ENCODE data around the gene COL25A1.
"Not testable (repeated sequence)": the region's sequence is repeated elsewhere in the genome, so short reads cannot be mapped to it uniquely, and the experiment has no call there.

The COL25A1 gene

DNA sequence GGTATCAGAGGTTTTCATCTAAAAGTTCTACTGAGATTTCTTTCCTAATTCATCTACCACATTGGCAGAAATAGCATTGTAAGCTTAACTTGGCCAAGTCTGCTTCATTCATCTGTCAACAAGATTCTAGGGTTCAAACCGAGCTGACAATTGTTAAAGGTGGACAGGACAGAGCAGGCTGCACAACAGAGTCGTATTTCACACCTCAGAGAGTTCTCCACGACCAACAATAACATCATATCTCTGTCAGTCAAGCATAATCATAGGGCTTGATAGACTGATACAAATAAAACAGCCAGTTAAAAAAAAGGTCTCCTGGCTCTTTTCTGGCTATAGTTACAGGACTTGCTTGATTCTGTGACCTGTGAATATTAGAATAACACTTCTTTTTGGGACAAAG is 259.2 kb downstream of the COL25A1 start:
- DNase-seq, result no peak

- DNase-seq, result no peak
Observed at GRCh38 chr4:109041463-109042360, 260.7 kb downstream of the COL25A1 start.

- DNase-seq, result no peak
Observed at GRCh38 chr4:109040441-109040840, 262.0 kb downstream of the COL25A1 start.

GRCh38 chr4:109037026-109037425 is 265.4 kb downstream of the COL25A1 start:
- no peak for DNase-seq

DNA sequence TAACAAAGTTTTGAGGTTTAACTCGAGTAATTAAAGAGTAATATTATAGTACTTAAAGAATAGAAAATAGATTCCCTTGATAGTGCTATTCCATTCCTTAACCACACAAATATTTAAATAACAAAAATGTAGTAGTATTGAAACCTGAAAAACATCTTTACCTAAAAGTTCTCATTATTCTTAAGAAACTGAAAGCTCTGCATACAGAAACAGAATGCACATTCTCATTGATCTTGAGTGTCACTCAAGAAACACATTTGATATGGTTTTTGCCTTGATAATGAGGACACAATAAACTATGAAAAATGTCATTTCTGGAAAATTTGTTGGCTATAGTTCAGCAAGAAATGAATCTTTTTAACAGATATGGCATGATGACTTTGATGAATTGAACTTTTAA is 268.5 kb downstream of the COL25A1 start:
- no peak for DNase-seq

DNA sequence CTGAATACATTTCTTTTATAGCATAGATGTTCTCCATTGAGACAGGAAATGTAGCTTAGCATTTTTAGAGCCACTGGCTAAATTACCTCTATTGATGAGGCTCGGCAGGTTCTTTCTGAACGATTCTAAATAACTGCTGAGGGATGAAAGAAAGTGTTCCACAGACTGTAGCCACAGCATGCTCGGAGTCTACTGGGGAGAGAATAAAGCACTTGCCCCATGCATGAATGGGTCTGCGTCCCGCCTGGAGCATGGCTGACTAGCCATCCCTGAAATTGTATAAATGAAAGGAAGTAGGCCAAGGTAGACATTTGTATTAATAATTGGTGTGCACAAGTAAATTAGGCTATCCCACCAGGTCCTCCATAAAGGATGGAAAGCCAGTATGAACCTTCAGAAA is 269.8 kb downstream of the COL25A1 start:
- no peak for DNase-seq

- no peak for DNase-seq
Observed at GRCh38 chr4:109029987-109030386, 272.5 kb downstream of the COL25A1 start.

GRCh38 chr4:109027016-109027500 is 275.4 kb downstream of the COL25A1 start:
- DNase-seq, result no peak

DNA sequence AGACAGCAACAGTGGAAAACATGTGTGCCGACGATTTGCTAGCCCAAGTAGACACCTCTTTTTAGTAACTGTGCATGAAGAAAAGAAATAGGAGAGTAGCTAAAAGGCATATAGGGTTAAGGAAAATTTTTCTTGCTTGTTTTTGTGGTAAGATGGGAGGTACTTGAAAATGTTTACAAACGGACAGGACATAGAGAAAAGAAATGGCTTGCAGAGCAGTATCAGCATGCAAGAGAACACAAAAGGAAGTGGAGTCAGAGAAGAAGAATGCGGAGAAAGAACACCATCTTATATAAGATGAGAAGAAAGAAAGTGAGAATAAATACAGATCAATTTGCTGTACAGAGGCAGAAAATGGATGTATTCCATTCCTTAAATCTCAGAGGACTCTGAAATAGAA is 275.9 kb downstream of the COL25A1 start:
- DNase-seq, result no peak

GRCh38 chr4:109025471-109026076 is 276.9 kb downstream of the COL25A1 start:
- no peak for DNase-seq

- DNase-seq, result no peak
Observed at GRCh38 chr4:109022961-109023360, 279.5 kb downstream of the COL25A1 start.

GRCh38 chr4:109021630-109022029 is 280.8 kb downstream of the COL25A1 start:
- DNase-seq, result not testable (repeated sequence)

DNA sequence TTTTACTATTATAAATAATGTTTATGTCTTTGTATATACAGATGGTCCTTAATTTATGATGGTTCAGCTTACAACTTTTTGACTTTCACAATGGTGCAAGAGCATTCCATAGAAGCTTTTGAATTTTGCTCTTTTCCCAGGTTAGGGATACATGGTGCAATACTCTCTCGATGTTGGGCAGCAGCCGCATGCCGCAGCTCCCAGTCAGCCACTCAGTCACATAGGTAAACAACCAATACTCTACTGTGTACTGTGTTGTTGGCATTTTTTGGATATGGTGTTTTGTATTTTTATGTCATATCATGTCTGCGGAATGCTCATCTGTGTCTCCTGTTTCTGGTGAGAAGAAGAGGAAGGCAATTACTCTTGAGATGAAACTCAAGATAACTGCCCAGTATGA is 281.6 kb downstream of the COL25A1 start:
- no peak for DNase-seq

GRCh38 chr4:109016200-109016599 is 286.3 kb downstream of the COL25A1 start:
- no peak for DNase-seq

DNA sequence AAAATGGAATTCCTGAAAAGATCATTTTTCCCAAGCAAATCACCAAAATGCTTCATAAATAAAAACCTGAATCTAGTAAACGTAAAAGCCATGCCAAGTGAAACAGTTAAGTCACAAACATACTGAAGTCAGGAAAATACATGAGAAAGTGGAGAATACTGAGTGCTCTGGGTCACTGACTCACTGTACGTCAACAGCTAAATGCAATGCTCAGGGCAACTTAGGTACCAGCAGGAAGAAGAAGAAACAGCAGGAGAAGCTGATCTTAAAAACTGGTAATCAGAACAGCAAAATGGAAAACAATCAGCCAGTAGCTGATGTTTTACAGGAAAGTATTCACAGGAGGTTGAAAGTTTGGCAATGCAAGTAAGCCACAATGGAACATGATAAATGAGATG is 287.0 kb downstream of the COL25A1 start:
- no peak for DNase-seq

DNA sequence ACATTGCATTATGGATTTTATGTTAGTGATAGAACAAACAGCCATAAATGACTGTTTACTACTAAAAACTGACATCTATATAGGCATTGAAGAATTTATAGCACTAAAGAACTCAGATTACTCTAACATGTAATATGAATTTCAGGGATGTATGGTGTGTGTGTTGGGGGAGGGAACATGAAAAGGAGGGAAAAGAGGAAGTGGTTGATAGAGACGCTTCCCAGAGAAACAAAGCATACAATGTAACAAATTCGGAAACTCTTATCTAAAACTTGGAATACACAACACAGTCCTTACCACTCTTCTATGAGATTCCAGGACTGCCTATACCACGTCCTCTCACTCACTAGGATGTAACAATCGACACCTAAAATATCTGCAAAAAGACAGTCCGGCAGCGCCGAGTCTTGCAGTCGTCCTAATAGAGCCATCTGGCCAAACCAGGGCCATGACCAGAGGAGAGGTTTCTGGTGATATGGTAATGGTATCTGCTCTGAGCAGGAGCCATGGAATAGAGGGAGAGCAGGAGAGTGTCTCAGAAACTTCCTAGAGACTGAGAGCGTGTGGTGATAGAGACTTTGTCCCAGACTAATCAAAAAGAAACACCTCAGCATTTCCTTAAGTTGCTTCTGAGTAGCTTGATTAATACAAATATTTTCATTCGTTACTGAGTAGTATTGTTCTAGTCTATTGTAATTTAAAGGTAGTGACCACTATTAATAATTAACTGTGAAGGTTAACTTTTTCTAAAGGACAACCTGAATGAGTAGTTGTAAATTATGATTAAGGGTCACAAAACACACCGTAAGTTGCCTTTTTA is 287.7 kb downstream of the COL25A1 start:
- no peak for DNase-seq

GRCh38 chr4:109012286-109012880 is 290.1 kb downstream of the COL25A1 start:
- no peak for DNase-seq

DNA sequence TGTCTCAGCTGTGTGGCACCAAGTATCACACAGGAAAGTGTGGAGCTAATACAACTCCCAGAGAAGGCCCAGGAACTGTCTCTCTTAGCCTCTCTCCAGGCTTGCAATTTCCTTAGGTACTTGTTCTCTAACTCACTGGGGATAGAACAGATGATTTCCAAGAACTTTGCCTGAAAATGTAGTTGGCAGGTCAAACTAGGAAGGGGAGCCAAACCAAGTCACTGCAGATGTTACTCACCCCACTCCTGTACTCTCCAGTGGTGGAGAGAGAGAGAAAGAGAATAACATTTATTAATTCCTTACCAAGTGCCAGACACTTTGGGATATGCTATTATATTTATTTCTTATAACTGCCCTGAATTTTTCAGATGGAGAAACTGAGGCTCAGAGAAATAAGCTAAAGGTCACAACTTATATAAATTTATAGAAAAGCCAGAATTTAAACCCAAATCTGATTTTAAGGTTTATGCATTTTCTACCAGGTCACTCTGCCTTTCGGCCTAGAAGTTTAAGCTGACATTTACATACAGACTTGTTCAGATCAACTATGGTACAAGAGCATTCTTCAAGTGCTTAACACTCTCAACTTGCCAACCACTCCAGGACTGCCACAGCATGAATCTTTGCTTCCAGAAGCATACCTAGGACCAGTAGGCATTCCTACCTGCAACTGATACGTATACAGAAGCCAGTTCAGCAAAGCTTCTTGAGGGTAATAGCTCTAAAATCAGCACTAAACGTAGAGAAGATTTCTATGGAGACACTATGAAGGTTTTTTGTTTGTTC is 291.0 kb downstream of the COL25A1 start:
- DNase-seq, result no peak

DNA sequence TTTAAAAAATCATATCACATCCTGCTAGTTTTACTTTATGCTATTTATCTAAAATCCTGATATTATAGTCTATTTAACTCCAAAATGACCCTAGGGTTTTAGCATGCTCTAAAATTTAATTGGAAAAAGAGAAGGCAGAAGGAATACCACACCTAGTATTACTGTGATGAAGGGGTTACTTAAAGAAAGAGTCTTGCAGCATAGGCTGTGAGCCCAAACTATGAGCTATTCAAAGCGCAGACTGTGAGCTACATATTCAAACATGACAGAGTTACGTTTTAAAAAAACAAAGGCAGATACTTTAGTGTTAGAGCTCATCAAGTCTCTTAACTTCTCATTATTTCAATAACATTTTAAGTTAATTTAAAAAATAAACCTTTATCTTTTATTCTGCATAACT is 291.9 kb downstream of the COL25A1 start:
- no peak for DNase-seq

GRCh38 chr4:109009909-109010308 is 292.5 kb downstream of the COL25A1 start:
- DNase-seq, result no peak

- no peak for DNase-seq
Observed at GRCh38 chr4:109007976-109008375, 294.5 kb downstream of the COL25A1 start.

DNA sequence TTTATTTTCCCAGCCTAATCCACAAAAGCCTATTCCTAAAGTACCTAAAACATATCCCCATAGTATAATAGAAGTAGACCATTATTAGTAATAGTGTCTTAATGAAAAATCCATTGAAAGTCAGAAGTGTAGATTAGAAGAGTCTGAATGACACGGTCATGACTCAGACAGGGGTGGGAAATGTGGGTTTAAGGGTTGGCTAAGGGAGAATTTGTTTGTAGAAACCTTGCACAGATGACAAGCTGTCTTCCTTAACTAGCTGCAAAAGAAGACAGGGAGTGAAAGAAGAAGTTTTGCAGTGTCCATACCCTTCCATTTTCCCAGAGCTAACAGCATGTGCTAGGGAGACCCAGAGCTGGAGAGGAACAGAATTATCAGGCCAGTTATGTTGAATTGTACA is 296.9 kb downstream of the COL25A1 start:
- no peak for DNase-seq

Data from T1000 (cell line).